Right lobe of liver (tissue), 6 donors: ENCODE results near the gene ALOX15. TPM values are rescaled to one million over a fixed set of nuclear protein-coding genes. Genes with fewer than 3 reads are reported as not detected.
"Not testable (repeated sequence)": the region's sequence is repeated elsewhere in the genome, so short reads cannot be mapped to it uniquely, and the experiment has no call there.

Source experiments
- ATAC-seq, 4 donors: fragments of 200-7000 bp; cut with Tn5 transposase; one replicate each; pipeline ENCODE4 v1.9.1; 2020; ENCODE audit warnings: mild to moderate bottlenecking in 4 of 4, moderate library complexity in 4 of 4
- DNase-seq, 3 donors: peaks; one replicate each; pipeline ENCODE4 v3.0.0-alpha.2; 2020
- H3K27ac ChIP-seq, 3 donors: fragments of 200-600 bp; one replicate each; pipeline ENCODE4 v1.8.0; 2022
- H3K27me3 ChIP-seq, 2 donors: fragments of 200-600 bp; one replicate each; pipeline ENCODE4 v1.8.0; 2022
- H3K36me3 ChIP-seq, 4 donors: fragments of 200-600 bp; sonication (generic) in 1 of 4; one replicate each; pipeline versions ENCODE4 v1.5.1 to v1.8.0; 2017 to 2022; ENCODE audit warnings: control low read depth in 1 of 4
- H3K4me1 ChIP-seq, 4 donors: fragments of 200-600 bp; sonication (generic) in 1 of 4; one replicate each; pipeline versions ENCODE4 v1.5.1 to v1.8.0; 2017 to 2022; ENCODE audit warnings: control low read depth in 1 of 4
- H3K4me3 ChIP-seq, 3 donors: fragments of 200-600 bp; one replicate each; pipeline ENCODE4 v1.8.0; 2022
- H3K9me3 ChIP-seq, 4 donors: fragments of 200-600 bp; sonication (generic) in 1 of 4; one replicate each; pipeline versions ENCODE4 v1.5.1 to v1.8.0; 2017 to 2022; ENCODE audit warnings: control low read depth in 1 of 4
- CTCF ChIP-seq, 4 donors: fragments of 200-600 bp in 3 of 4; fragments of 450-650 bp in 1 of 4; IDR thresholded peaks; one replicate each; pipeline versions ENCODE4 v1.5.1 to v1.8.0; 2016 to 2022; ENCODE audit warnings: antibody characterized with exemption in 4 of 4, mild to moderate bottlenecking in 2 of 4
- POLR2A ChIP-seq: fragments of 450-650 bp; IDR thresholded peaks from one replicate; pipeline ENCODE4 v1.6.1; 2017; ENCODE audit warnings: antibody characterized with exemption, mild to moderate bottlenecking
- WGBS: methylation state at CpG from one replicate; pipeline ENCODE4 v1.1.6; 2018; ENCODE audit warnings: low coverage, low lambda C conversion rate; ENCODE audit not compliant: insufficient coverage; ENCODE audit errors: missing lambda C conversion rate; 5-methylcytosine and 5-hydroxymethylcytosine counted together
- intact Hi-C, 2 donors: fragments of 100-400 bp; cut with DNase I; formaldehyde crosslinking; loops; one replicate each; pipeline versions ENCODE4 v1.11.2 to v1.14.1; 2022
- total RNA-seq, 6 experiments: library from RNA; depleted of rRNA in 2 of 6; stranded (reverse); fragments of >200 nt in 2 of 6; fragmentation: NEBNext Ultra II Directional in 3 of 6; extraction: Animal tissue kit (Norgen Biotek cat#: 25700) in 3 of 6; gene quantifications; one replicate each; pipeline versions ENCODE4 v1.1.0 to v1.2.4, GENCODE V29; 2016 to 2023
- donor health status: DM: no; HTN: yes; CAD: no.
- donor health status: DM: no; HTN: no; CAD: no.
- donor health status: DM: no; HTN: no; CAD: no.
- donor health status: DM: no; HTN: yes; CAD: no.
- donor health status: DM: no; HTN: yes; CAD: no.

The ALOX15 gene
- total RNA-seq, 6 experiments from 2014 or later = 0.09 to 0.53 (median 0.28) TPM; not detected in 2

GRCh38 chr17:4625181-4625617, 16.3 kb downstream of the ALOX15 start:
- 85% methylated on average over 12 of the region's 12 CpGs for WGBS
- Histone ChIP-seq H3K4me1 (no peaks in the 10 kb centered on the region), H3K27me3 (no peaks in the 10 kb centered on the region), H3K9me3 (no peaks in the 10 kb centered on the region), H3K27ac (no peak overlapping the region), H3K4me3 (no peak overlapping the region), H3K36me3 (no peaks in the 10 kb centered on the region)
- TF ChIP-seq POLR2A = no peak
- no peak for TF ChIP-seq CTCF (IDR thresholded peaks at IDR 0.05)
- no peak for DNase-seq
- ATAC-seq = no peak
- intact Hi-C loops = loop anchor here (5.0 to 10.0 kb wide), 2 partner anchors 50 to 58 kb away; no protein-coding TSS in a partner anchor

- not testable (repeated sequence) for ATAC-seq
Observed at GRCh38 chr17:4624451-4624911, 17.0 kb downstream of the ALOX15 start.

GRCh38 chr17:4623249-4623648, 18.2 kb downstream of the ALOX15 start:
- no peak overlapping the region for H3K4me3 ChIP-seq
- H3K27me3 ChIP-seq = no peaks in the 10 kb centered on the region
- WGBS = 46% methylated on average over 2 of the region's 2 CpGs
- no peak overlapping the region for H3K27ac ChIP-seq
- intact Hi-C loops = loop anchor here in 1 of 2 donors (10.0 kb wide), 1 partner anchor 48 kb away; no protein-coding TSS in a partner anchor
- no peaks in the 10 kb centered on the region for H3K9me3 ChIP-seq
- DNase-seq (no peak), ATAC-seq (no peak)
- no peaks in the 10 kb centered on the region for H3K36me3 ChIP-seq
- H3K4me1 ChIP-seq = no peaks in the 10 kb centered on the region
- no peak for TF ChIP-seq CTCF (IDR thresholded peaks at IDR 0.05)
- TF ChIP-seq POLR2A = no peak

More at GRCh38 chr17:4624451-4624911, 17.0 kb downstream of the ALOX15 start:
- WGBS = 73% methylated on average over 2 of the region's 3 CpGs
- H3K27me3 ChIP-seq, H3K4me1 ChIP-seq, H3K27ac ChIP-seq, DNase-seq, H3K9me3 ChIP-seq, H3K4me3 ChIP-seq, H3K36me3 ChIP-seq: not testable (repeated sequence)
- intact Hi-C loops = loop anchor here in 1 of 2 donors (10.0 kb wide), 1 partner anchor 50 kb away; no protein-coding TSS in a partner anchor

GRCh38 chr17:4622375-4622774, 19.1 kb downstream of the ALOX15 start:
- intact Hi-C loops = loop anchor here in 1 of 2 donors (10.0 kb wide), 1 partner anchor 48 kb away; no protein-coding TSS in a partner anchor
- no peak overlapping the region for H3K4me3 ChIP-seq
- no peaks in the 10 kb centered on the region for H3K4me1 ChIP-seq
- no peak for TF ChIP-seq CTCF (IDR thresholded peaks at IDR 0.05)
- no peak for TF ChIP-seq POLR2A
- ATAC-seq = no peak
- no peaks in the 10 kb centered on the region for H3K27me3 ChIP-seq
- H3K36me3 ChIP-seq = no peaks in the 10 kb centered on the region
- H3K27ac ChIP-seq = no peak overlapping the region
- H3K9me3 ChIP-seq = no peaks in the 10 kb centered on the region
- 86% methylated on average over 1 of the region's 1 CpG for WGBS
- no peak for DNase-seq

GRCh38 chr17:4620531-4621101, 20.9 kb downstream of the ALOX15 start:
- no peaks in the 10 kb centered on the region for H3K9me3 ChIP-seq
- intact Hi-C loops = loop anchor here in 1 of 2 donors (10.0 kb wide), 1 partner anchor 46 kb away; no protein-coding TSS in a partner anchor
- ATAC-seq (no peak), DNase-seq (no peak)
- no peaks in the 10 kb centered on the region for H3K27me3 ChIP-seq
- no peak overlapping the region for H3K4me3 ChIP-seq
- no peak for TF ChIP-seq POLR2A
- no peak for TF ChIP-seq CTCF (IDR thresholded peaks at IDR 0.05)
- no peaks in the 10 kb centered on the region for H3K4me1 ChIP-seq
- H3K36me3 ChIP-seq = no peaks in the 10 kb centered on the region
- no peak overlapping the region for H3K27ac ChIP-seq
- WGBS = 90% methylated on average over 4 of the region's 4 CpGs
